NCI-H1694 (cell line): Measurements from ENCODE around the gene BBS1.
"Not testable (repeated sequence)": the region's sequence is repeated elsewhere in the genome, so short reads cannot be mapped to it uniquely, and the experiment has no call there.

ENCODE experiments used
- DNase-seq: peaks from one replicate; lab custom pipeline; 2025; lab: John Stamatoyannopoulos, UW

BBS1 gene

DNA sequence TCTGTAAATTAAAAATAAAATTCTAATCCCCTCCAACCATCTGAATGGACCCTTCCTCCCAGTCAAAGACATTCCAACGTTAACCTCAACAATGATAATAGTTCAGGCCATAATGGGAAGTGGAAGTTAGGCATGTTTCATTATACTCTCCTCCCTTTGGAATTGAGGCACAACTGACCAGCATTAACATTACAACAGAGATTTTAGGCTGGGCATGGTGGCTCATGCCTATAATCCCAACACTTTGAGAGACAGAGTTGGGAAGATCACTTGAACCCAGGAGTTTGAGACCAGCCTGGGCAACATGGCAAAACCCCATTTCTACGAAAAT lies 60.4 kb downstream of the BBS1 start:
- DNase-seq = no peak

DNA sequence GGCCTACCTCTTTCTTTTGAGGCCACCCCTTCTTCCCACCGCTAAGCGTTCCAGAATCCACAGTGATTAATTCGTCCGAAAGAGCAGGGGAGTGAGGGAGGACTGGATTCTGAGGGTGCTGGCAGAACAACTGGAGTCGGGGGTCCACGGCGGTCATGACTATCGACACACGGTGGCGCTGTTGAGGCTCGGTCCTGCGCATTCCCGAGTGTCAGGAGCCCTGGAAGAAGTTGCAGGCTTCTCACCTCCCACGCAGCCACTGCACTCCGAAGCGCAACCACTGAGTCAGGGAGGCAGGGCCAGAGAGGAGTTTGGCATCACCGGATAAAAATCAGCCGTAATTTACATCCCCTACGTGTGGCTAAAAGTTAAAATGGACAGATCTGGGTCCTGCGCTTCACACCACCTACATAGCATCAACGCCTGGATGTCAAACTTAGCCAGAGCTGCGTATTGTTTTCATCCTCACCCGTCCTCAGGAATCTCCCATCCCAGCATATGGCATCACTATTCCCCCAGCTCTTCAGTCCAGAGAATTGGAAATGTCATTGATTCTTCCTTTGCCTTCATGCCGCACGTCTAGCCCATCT lies 68.7 kb downstream of the BBS1 start:
- DNase-seq = peak; percentile 19

- DNase-seq = no peak
Measured at GRCh38 chr11:66580803-66581202, 70.4 kb downstream of the BBS1 start.

DNA sequence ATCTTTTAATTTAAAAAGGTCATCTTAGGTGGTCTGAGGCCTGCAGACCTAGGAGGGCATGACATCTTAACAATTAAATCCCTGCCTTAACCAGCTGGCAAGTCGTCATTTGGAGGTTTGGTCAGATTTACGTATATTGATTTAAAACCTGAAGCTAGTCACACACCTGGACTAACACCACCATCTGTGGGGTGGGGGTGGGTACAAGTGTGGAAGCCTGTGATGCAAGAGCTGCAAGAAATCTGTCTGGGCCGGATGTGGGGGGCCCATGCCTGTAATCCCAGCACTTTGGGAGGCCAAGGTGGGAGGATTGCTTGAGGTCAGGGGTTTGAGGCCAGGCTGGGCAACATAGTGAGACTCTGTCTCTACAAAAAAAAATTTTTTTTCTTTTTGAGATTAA lies 70.8 kb downstream of the BBS1 start:
- DNase-seq = no peak

- not testable (repeated sequence) for DNase-seq
Measured at GRCh38 chr11:66582565-66583147, 72.2 kb downstream of the BBS1 start.
